HCT116 (cell line): ENCODE measurements around the gene URAD.

Experiments used
- CEBPB ChIP-seq: IDR thresholded peaks from 2 replicates; pipeline ENCODE4 v1.6.1; 2012; ENCODE audit warnings: low read depth
- CTCF ChIP-seq, 3 experiments: fragments of 200-600 bp in 1 of 3; sonication (generic) in 1 of 3; IDR thresholded peaks in 2 of 3; conservative IDR thresholded peaks in 1 of 3; 2 replicates each; pipeline ENCODE4 v1.5.1; 2012 to 2017; ENCODE audit warnings: low read depth in 2 of 3, low read length in 2 of 3, antibody characterized with exemption in 1 of 3, borderline replicate concordance in 1 of 3, control low read depth in 1 of 3, mild to moderate bottlenecking in 1 of 3, mixed read lengths in 1 of 3, mixed run types in 1 of 3, moderate library complexity in 1 of 3; ENCODE audit not compliant: insufficient read depth in 1 of 3
- EGR1 ChIP-seq: IDR thresholded peaks from 2 replicates; pipeline ENCODE4 v1.6.1; 2012; ENCODE audit warnings: low read depth
- ELF1 ChIP-seq: IDR thresholded peaks from 2 replicates; pipeline ENCODE4 v1.6.1; 2012; ENCODE audit warnings: low read depth, borderline replicate concordance
- EZH2 ChIP-seq: fragments of 200-600 bp; sonication (generic); IDR thresholded peaks from 2 replicates; pipeline ENCODE4 v1.6.1; 2017; ENCODE audit warnings: antibody characterized with exemption, mixed run types
- EZH2phosphoT487 ChIP-seq: fragments of 200-600 bp; IDR thresholded peaks from 2 replicates; pipeline ENCODE4 v1.6.1; 2018; ENCODE audit warnings: antibody characterized with exemption, borderline replicate concordance
- MAX ChIP-seq: IDR thresholded peaks from 2 replicates; pipeline ENCODE4 v1.6.1; 2012
- POLR2A ChIP-seq: IDR thresholded peaks from 2 replicates; pipeline ENCODE4 v1.7.0; 2011; ENCODE audit warnings: borderline replicate concordance; ENCODE audit not compliant: insufficient read depth, insufficient read length; ENCODE audit errors: extremely low read depth
- POLR2AphosphoS5 ChIP-seq: IDR thresholded peaks from 2 replicates; pipeline ENCODE4 v1.6.1; 2011; ENCODE audit warnings: mild to moderate bottlenecking, low read depth, low read length, moderate library complexity
- REST ChIP-seq: IDR thresholded peaks from 2 replicates; pipeline ENCODE4 v1.6.1; 2012; ENCODE audit warnings: low read depth
- TCF7L2 ChIP-seq: IDR thresholded peaks from 2 replicates; pipeline ENCODE4 v1.7.0; 2011; ENCODE audit warnings: borderline replicate concordance, inconsistent platforms; ENCODE audit not compliant: insufficient read depth, insufficient read length; ENCODE audit errors: extremely low read depth
- YY1 ChIP-seq: IDR thresholded peaks from 2 replicates; pipeline ENCODE4 v1.6.1; 2011; ENCODE audit warnings: low read length, low read depth, moderate library complexity, mild to moderate bottlenecking; ENCODE audit not compliant: insufficient replicate concordance; ENCODE audit errors: extremely low read depth
- ZFX ChIP-seq: fragments of 450-650 bp; IDR thresholded peaks from 2 replicates; pipeline ENCODE4 v1.6.1; 2017

DNA sequence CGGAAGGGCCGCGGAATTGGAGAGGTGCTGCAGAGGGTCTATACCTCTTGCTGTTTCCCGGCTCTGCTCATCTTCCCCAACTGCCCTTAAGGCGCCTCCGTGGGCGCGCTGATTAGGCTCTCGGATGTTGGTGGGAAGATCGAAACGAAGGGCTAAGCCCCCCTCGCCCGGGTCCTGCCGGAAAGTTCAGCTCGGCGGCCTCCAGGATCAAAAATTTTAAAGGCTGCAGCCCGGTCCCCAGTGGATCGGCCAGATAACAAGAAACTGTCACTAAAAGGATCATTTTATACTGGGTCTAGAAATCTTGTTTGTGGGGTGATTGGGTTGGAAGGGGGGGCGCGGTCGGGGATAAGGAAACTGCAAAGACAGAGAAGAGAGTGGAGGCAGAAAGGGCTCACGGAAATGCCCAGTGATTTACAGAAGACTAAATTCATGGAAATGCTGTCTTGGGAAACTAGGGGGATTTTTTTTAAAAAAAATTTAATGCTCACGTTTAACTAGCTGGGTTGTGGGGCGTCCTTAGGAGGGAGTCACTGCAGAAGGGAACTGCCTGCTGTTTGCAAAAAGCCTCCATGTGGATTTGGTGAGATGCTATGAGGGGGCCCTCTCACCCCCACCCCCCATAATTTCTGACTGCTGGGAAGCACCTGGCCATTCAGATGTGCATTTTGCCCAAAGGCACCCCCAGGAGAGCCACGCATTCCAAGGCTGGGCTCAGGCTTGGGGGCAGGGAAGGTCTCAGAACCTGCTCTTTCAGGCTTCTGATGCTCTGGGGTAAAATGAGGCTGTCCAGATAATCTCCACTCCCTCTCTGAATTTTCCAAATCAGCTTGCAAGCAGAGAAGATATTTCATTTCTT, 27.0 kb downstream of the URAD start:
- TF ChIP-seq CTCF (IDR thresholded peaks at IDR 0.05 in 2 of 3, conservative IDR thresholded peaks at IDR 0.05 in 1 of 3; ENCODE audit: borderline replicate concordance in 1 of 3, insufficient read depth in 1 of 3, low read depth in 2 of 3, low read length in 2 of 3) = no peak
- no peak for TF ChIP-seq MAX
- TF ChIP-seq TCF7L2 = no peak
- TF ChIP-seq EZH2phosphoT487 = no peak
- no peak for TF ChIP-seq POLR2AphosphoS5
- TF ChIP-seq REST = no peak
- no peak for TF ChIP-seq POLR2A
- TF ChIP-seq EZH2 = no peak
- TF ChIP-seq YY1 = no peak
- TF ChIP-seq CEBPB = no peak
- TF ChIP-seq EGR1 = no peak
- TF ChIP-seq ELF1 = no peak
- TF ChIP-seq ZFX = no peak
